Measurements from ENCODE around the gene IL17RC. TPM values are rescaled to one million over a fixed set of nuclear protein-coding genes. Genes with fewer than 3 reads are reported as not detected.

IL17RC gene
- total and polyA plus RNA-seq, 9 donors, result 14.2 to 46.5 (median 35.8) TPM

DNA sequence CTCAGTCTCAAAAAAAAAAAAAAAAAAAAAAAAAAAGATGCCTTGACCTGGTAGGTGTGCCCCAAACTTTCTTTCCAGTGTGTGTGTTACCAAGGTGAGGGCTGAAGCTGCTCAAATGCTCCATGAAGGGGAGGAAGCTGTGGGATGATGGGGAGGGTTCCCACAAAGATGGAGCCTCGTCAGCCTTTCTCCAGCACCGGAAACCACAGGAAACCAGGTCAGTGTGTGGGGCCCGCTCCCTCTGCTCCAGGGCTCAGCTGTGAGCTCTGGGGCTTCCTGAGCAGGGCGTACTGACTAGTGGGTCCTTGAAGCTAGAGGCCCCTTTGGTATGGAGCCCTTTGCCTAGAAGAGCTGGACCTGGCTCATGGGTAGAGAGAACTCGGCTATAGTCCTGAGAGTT lies 14.9 kb upstream of the IL17RC start:
- WGBS, 3 donors, result 62 to 75% (median 72%) methylated on average over 4 to 5 of the region's 5 CpGs
- H3K4me3 ChIP-seq, result no peak overlapping the region
- no peak for DNase-seq

DNA sequence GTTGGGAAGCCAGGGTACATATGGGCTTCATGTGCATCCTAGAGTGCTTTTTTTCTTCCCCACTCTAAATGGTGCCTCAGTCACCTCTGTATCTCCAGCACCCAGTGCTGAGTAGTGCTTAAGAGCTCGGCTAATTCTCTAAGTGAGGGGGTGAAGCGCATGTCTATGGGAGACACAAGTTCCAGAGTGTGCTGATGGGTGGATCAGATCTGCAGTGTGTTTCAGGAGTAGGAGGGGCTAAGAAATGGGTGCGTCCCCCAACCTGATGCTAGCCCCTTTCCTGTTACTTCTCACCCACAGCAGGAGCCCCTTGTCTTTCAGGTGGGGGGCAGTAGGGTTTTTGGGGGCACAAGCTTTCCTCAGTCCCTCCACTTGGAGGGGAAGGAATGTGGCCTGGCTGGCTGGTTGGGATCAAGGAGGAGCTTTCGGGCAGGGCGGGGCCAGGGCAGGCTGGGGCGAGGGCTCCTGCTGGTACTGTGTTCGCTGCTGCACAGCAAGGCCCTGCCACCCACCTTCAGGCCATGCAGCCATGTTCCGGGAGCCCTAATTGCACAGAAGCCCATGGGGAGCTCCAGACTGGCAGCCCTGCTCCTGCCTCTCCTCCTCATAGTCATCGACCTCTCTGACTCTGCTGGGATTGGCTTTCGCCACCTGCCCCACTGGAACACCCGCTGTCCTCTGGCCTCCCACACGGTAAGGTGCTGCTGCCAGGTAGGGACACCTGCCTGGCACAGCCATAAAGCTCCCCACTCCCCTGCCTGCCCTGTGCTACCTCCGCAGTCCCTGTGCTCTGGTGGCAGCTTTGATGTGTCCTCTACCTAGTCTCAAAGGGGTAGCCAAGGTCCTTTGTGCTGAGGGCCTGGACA lies 14.3 kb upstream of the IL17RC start, which contains the start of gene IL17RE:
Gene IL17RE, plus strand, starts transcription at position 477 of the 866 bp plus-strand sequence. Its CDS starts 85 bp downstream, at position 562.
- intact Hi-C loops (cut with DNase I), result no loop called here
- 40 to 51% (median 44%) methylated on average over 12 to 13 of the region's 13 CpGs for WGBS, 3 donors
- no peak for TF ChIP-seq EP300 (IDR thresholded peaks at IDR 0.05)
- no peak for TF ChIP-seq POLR2A (IDR thresholded peaks at IDR 0.05)
- TF ChIP-seq, protein P1, sequence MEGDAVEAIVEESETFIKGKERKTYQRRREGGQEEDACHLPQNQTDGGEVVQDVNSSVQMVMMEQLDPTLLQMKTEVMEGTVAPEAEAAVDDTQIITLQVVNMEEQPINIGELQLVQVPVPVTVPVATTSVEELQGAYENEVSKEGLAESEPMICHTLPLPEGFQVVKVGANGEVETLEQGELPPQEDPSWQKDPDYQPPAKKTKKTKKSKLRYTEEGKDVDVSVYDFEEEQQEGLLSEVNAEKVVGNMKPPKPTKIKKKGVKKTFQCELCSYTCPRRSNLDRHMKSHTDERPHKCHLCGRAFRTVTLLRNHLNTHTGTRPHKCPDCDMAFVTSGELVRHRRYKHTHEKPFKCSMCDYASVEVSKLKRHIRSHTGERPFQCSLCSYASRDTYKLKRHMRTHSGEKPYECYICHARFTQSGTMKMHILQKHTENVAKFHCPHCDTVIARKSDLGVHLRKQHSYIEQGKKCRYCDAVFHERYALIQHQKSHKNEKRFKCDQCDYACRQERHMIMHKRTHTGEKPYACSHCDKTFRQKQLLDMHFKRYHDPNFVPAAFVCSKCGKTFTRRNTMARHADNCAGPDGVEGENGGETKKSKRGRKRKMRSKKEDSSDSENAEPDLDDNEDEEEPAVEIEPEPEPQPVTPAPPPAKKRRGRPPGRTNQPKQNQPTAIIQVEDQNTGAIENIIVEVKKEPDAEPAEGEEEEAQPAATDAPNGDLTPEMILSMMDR (IDR thresholded peaks at IDR 0.05), result no peak

More for the DNA sequence above, 14.9 kb upstream of the IL17RC start:
- Histone ChIP-seq H3K9me3 (no peaks in the 10 kb centered on the region), H3K4me1 (ENCODE audit: insufficient read depth) (no peaks in the 10 kb centered on the region), H3K27ac (no peak overlapping the region), H3K36me3 (no peaks in the 10 kb centered on the region), H3K27me3 (no peaks in the 10 kb centered on the region)
- TF ChIP-seq, protein P1 (IDR thresholded peaks at IDR 0.05), result no peak
- TF ChIP-seq POLR2A (IDR thresholded peaks at IDR 0.05), result no peak
- TF ChIP-seq EP300 (IDR thresholded peaks at IDR 0.05), result no peak
- intact Hi-C loops (cut with DNase I), result no loop called here

GRCh38 chr3:9903238-9903624 lies 13.7 kb upstream of the IL17RC start:
- no peak overlapping the region for H3K27ac ChIP-seq
- no peak for DNase-seq
- intact Hi-C loops (cut with DNase I), result no loop called here
- WGBS, 3 donors, result 30 to 36% (median 31%) methylated on average over 4 of the region's 4 CpGs
- TF ChIP-seq POLR2A (IDR thresholded peaks at IDR 0.05) (no peak), EP300 (IDR thresholded peaks at IDR 0.05) (no peak)
- TF ChIP-seq, protein P1 (IDR thresholded peaks at IDR 0.05), result no peak
- no peaks in the 10 kb centered on the region for H3K36me3 ChIP-seq
- H3K4me1 ChIP-seq (ENCODE audit: insufficient read depth), result no peaks in the 10 kb centered on the region
- no peak overlapping the region for H3K4me3 ChIP-seq
- H3K9me3 ChIP-seq, result no peaks in the 10 kb centered on the region
- no peaks in the 10 kb centered on the region for H3K27me3 ChIP-seq

More for the DNA sequence above, 14.3 kb upstream of the IL17RC start, which contains the start of gene IL17RE:
- no peaks in the 10 kb centered on the region for H3K9me3 ChIP-seq
- no peaks in the 10 kb centered on the region for H3K27me3 ChIP-seq
- H3K4me1 ChIP-seq (ENCODE audit: insufficient read depth), result no peaks in the 10 kb centered on the region
- no peak for DNase-seq
- H3K4me3 ChIP-seq, result no peak within 1 kb of the TSS
- no peaks in the 10 kb centered on the region for H3K36me3 ChIP-seq
- H3K27ac ChIP-seq, result no peak within 1 kb of the TSS

GRCh38 chr3:9903904-9904303 lies 13.0 kb upstream of the IL17RC start:
- Histone ChIP-seq H3K9me3 (no peaks in the 10 kb centered on the region), H3K27me3 (no peaks in the 10 kb centered on the region), H3K27ac (no peak overlapping the region), H3K4me1 (ENCODE audit: insufficient read depth) (no peaks in the 10 kb centered on the region), H3K36me3 (no peaks in the 10 kb centered on the region), H3K4me3 (no peak overlapping the region)
- intact Hi-C loops (cut with DNase I), result no loop called here
- 88 to 89% (median 89%) methylated on average over 4 of the region's 4 CpGs for WGBS, 3 donors
- no peak for TF ChIP-seq EP300 (IDR thresholded peaks at IDR 0.05)
- TF ChIP-seq POLR2A (IDR thresholded peaks at IDR 0.05), result no peak
- TF ChIP-seq, protein P1 (IDR thresholded peaks at IDR 0.05), result no peak
- DNase-seq, result no peak
